Panc1 (cell line): ENCODE data around the gene ROPN1L. TPM values are rescaled to one million over a fixed set of nuclear protein-coding genes. Genes with fewer than 3 reads are reported as not detected.

Experiments
- ATAC-seq: fragments of 200-7000 bp; cut with Tn5 transposase; 2 replicates; pipeline ENCODE4 v1.9.1; 2020; ENCODE audit warnings: mild to moderate bottlenecking, moderate library complexity
- BruUV-seq: library from RNA; stranded (reverse); fragments of 400-500 nt; replicated peaks from 2 replicates; lab custom pipeline; 2021; lab: Mats Ljungman, UMichigan
- CTCF ChIA-PET: fragments of 300-600 bp; sonication (Branson Sonifier 250); formaldehyde crosslinking; loops from one replicate; lab custom pipeline; 2022; ENCODE audit warnings: antibody characterized with exemption; lab: Charles Lee
- POLR2A ChIA-PET: fragments of 300-600 bp; sonication (Branson Sonifier 250); formaldehyde crosslinking; loops from one replicate; lab custom pipeline; 2022; ENCODE audit warnings: antibody characterized with exemption; lab: Charles Lee
- DNase-seq: peaks from one replicate; pipeline ENCODE4 v3.0.0-alpha.2; 2010; ENCODE audit warnings: low read depth, low spot score
- H3K27ac ChIP-seq: 2 replicates; pipeline ENCODE4 v1.5.1; 2011; ENCODE audit warnings: mild to moderate bottlenecking, low read length, inconsistent platforms
- H3K27me3 ChIP-seq: fragments of 200-500 bp; sonication (Bioruptor generic); 2 replicates; pipeline ENCODE4 v1.6.0; 2014; ENCODE audit warnings: low read length, inconsistent platforms; ENCODE audit not compliant: control insufficient read depth, insufficient read depth
- H3K36me3 ChIP-seq: fragments of 200-500 bp; sonication (Bioruptor generic); 2 replicates; pipeline ENCODE4 v1.5.1; 2014; ENCODE audit warnings: inconsistent platforms, mild to moderate bottlenecking, low read length, moderate library complexity; ENCODE audit not compliant: control insufficient read depth, insufficient read depth
- H3K4me1 ChIP-seq: 2 replicates; pipeline ENCODE4 v1.5.1; 2011; ENCODE audit warnings: inconsistent platforms, mild to moderate bottlenecking, low read length, moderate library complexity; ENCODE audit not compliant: control insufficient read depth, insufficient read depth
- H3K4me3 ChIP-seq, 2 experiments: 2 replicates each; pipeline ENCODE4 v1.5.1; 2011 to 2012; ENCODE audit warnings: low read depth in 2 of 2, low read length in 2 of 2, mild to moderate bottlenecking in 2 of 2, inconsistent platforms in 1 of 2, moderate library complexity in 1 of 2
- H3K9me3 ChIP-seq: fragments of 200-500 bp; sonication (Bioruptor generic); 2 replicates; pipeline ENCODE4 v1.5.1; 2014; ENCODE audit warnings: low read depth, mild to moderate bottlenecking, inconsistent platforms, low read length, moderate library complexity; ENCODE audit not compliant: control insufficient read depth, insufficient read depth
- POLR2AphosphoS5 ChIP-seq: IDR thresholded peaks from 2 replicates; pipeline ENCODE4 v1.6.1; 2012; ENCODE audit warnings: mild to moderate bottlenecking, low read depth, low read length, moderate library complexity
- SIN3A ChIP-seq: IDR thresholded peaks from 2 replicates; pipeline ENCODE4 v1.6.1; 2012; ENCODE audit warnings: low read depth, mild to moderate bottlenecking, low read length, moderate library complexity, borderline replicate concordance; ENCODE audit not compliant: insufficient read depth
- TCF7L2 ChIP-seq: IDR thresholded peaks from 2 replicates; pipeline ENCODE4 v1.6.1; 2011; ENCODE audit warnings: mild to moderate bottlenecking, low read depth, low read length, inconsistent platforms
- in situ Hi-C: cut with HindIII; loops from 2 replicates; pipeline ENCODE4 v1.10.0; 2016; ENCODE audit warnings: low sequenced_read_pairs, low pct_unique_long_range_greater_than_20kb
- intact Hi-C: fragments of 100-400 bp; cut with micrococcal nuclease; formaldehyde crosslinking; loops from one replicate; pipeline ENCODE4 v1.10.0; 2022; ENCODE audit not compliant: unreplicated experiment
- total RNA-seq: library from RNA; stranded (reverse); gene quantifications from one replicate; pipeline ENCODE4 v1.2.1, GENCODE V29; 2021; ENCODE audit not compliant: unreplicated experiment
- TF ChIP-seq, protein P1 (sequence below), 2 experiments: IDR thresholded peaks; 2 replicates each; pipeline ENCODE4 v1.6.1; 2011 to 2012; ENCODE audit warnings: low read depth in 2 of 2, control low read depth in 1 of 2, low read length in 1 of 2, mild to moderate bottlenecking in 1 of 2, moderate library complexity in 1 of 2; ENCODE audit not compliant: insufficient read depth in 1 of 2
- TF ChIP-seq, protein P2 (sequence below): fragments of 450-650 bp; IDR thresholded peaks from 2 replicates; pipeline ENCODE4 v1.5.1; 2017; ENCODE audit warnings: mild to moderate bottlenecking

The ROPN1L gene
- total RNA-seq, 1 experiment from 2014 or later, result 3.0 TPM

DNA sequence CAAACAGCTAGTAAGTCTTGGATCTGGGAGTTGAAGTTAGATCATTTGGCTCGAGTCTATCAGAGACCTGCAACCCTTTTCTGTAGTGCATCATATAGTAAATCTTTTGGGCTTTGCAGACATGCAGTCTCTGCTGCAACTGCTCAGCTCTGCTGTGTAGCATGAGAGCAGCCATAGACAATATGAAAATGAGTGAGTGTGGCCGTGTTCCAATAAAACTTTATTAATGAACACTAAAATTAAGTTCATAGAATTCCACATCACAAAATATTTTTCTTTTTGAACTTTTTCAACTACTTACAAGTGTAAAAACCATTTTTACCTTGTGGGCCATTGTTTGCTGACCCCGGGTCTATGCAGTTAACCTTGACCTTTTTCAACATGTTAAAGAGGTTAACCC is 35.2 kb downstream of the ROPN1L start:
- Histone ChIP-seq H3K27me3 (no peaks in the 10 kb centered on the region), H3K36me3 (no peaks in the 10 kb centered on the region), H3K9me3 (no peaks in the 10 kb centered on the region), H3K4me1 (0 out of 2 replicates have a peak, but pooled peaks cover 2% of the 10 kb centered on the region), H3K4me3 (no peak overlapping the region), H3K27ac (no peak overlapping the region)
- DNase-seq, result no peak
- in situ Hi-C loops, result no loop called here
- CTCF ChIA-PET, result no interaction called here
- no peak for TF ChIP-seq TCF7L2
- TF ChIP-seq SIN3A, result no peak
- TF ChIP-seq, protein P1, sequence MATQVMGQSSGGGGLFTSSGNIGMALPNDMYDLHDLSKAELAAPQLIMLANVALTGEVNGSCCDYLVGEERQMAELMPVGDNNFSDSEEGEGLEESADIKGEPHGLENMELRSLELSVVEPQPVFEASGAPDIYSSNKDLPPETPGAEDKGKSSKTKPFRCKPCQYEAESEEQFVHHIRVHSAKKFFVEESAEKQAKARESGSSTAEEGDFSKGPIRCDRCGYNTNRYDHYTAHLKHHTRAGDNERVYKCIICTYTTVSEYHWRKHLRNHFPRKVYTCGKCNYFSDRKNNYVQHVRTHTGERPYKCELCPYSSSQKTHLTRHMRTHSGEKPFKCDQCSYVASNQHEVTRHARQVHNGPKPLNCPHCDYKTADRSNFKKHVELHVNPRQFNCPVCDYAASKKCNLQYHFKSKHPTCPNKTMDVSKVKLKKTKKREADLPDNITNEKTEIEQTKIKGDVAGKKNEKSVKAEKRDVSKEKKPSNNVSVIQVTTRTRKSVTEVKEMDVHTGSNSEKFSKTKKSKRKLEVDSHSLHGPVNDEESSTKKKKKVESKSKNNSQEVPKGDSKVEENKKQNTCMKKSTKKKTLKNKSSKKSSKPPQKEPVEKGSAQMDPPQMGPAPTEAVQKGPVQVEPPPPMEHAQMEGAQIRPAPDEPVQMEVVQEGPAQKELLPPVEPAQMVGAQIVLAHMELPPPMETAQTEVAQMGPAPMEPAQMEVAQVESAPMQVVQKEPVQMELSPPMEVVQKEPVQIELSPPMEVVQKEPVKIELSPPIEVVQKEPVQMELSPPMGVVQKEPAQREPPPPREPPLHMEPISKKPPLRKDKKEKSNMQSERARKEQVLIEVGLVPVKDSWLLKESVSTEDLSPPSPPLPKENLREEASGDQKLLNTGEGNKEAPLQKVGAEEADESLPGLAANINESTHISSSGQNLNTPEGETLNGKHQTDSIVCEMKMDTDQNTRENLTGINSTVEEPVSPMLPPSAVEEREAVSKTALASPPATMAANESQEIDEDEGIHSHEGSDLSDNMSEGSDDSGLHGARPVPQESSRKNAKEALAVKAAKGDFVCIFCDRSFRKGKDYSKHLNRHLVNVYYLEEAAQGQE (IDR thresholded peaks at IDR 0.05; ENCODE audit: insufficient read depth in 1 of 2, low read depth in 2 of 2, low read length in 1 of 2), result no peak
- TF ChIP-seq, protein P2, sequence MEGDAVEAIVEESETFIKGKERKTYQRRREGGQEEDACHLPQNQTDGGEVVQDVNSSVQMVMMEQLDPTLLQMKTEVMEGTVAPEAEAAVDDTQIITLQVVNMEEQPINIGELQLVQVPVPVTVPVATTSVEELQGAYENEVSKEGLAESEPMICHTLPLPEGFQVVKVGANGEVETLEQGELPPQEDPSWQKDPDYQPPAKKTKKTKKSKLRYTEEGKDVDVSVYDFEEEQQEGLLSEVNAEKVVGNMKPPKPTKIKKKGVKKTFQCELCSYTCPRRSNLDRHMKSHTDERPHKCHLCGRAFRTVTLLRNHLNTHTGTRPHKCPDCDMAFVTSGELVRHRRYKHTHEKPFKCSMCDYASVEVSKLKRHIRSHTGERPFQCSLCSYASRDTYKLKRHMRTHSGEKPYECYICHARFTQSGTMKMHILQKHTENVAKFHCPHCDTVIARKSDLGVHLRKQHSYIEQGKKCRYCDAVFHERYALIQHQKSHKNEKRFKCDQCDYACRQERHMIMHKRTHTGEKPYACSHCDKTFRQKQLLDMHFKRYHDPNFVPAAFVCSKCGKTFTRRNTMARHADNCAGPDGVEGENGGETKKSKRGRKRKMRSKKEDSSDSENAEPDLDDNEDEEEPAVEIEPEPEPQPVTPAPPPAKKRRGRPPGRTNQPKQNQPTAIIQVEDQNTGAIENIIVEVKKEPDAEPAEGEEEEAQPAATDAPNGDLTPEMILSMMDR, result no peak
- TF ChIP-seq POLR2AphosphoS5, result no peak
- BruUV-seq, result no TSS peak
- POLR2A ChIA-PET, result interaction anchor here (0.6 kb wide), 1 partner anchor 214 kb away, joined by 3 read pairs; no protein-coding TSS in a partner anchor
- intact Hi-C loops, result no loop called here
- no peak for ATAC-seq

DNA sequence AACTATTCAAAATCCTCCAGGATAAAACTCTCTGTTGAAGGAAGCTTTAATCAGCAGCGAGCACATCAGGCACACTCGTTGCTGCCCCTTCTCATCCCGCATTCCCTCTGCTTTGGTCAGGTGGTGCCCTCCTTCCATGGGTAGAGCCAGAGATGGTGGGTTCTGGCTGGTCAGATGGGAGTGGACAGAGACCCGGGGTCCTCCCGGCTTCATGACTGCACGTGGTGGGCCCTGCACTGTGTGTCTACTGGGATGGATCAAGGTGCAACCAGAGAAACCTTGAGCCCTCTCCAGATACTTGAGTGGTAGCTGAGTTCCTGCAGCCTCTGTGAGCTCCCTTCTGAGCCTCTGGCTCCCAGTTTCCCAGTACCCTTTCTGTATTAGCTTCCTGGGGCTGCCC is 36.3 kb downstream of the ROPN1L start:
- no peak overlapping the region for H3K27ac ChIP-seq
- no TSS peak for BruUV-seq
- intact Hi-C loops, result no loop called here

More for the DNA sequence above, 36.3 kb downstream of the ROPN1L start:
- ATAC-seq (no peak), DNase-seq (no peak)
- H3K4me1 ChIP-seq, result 0 out of 2 replicates have a peak, but pooled peaks cover 2% of the 10 kb centered on the region
- no peak overlapping the region for H3K4me3 ChIP-seq
- in situ Hi-C loops, result no loop called here
- CTCF ChIA-PET, result interaction anchor here (0.6 kb wide), 1 partner anchor 130 kb away, joined by 5 read pairs; no protein-coding TSS in a partner anchor
- POLR2A ChIA-PET, result interaction anchor here (0.6 kb wide), 1 partner anchor 22 kb away, joined by 12 read pairs; no protein-coding TSS in a partner anchor
- no peak for TF ChIP-seq TCF7L2
- TF ChIP-seq, protein P2, result no peak
- TF ChIP-seq SIN3A, result no peak
- TF ChIP-seq, protein P1 (IDR thresholded peaks at IDR 0.05; ENCODE audit: insufficient read depth in 1 of 2, low read depth in 2 of 2, low read length in 1 of 2), result no peak
- no peak for TF ChIP-seq POLR2AphosphoS5
- H3K27me3 ChIP-seq, result no peaks in the 10 kb centered on the region
- no peaks in the 10 kb centered on the region for H3K9me3 ChIP-seq
- H3K36me3 ChIP-seq, result no peaks in the 10 kb centered on the region
